ENCODE measurements around the gene PNMA8C. TPM values are rescaled to one million over a fixed set of nuclear protein-coding genes. Genes with fewer than 3 reads are reported as not detected.

PNMA8C gene
- total RNA-seq = under 1 TPM in 2 of 3 donors, not detected in 1; 0.59 to 0.98 TPM

DNA sequence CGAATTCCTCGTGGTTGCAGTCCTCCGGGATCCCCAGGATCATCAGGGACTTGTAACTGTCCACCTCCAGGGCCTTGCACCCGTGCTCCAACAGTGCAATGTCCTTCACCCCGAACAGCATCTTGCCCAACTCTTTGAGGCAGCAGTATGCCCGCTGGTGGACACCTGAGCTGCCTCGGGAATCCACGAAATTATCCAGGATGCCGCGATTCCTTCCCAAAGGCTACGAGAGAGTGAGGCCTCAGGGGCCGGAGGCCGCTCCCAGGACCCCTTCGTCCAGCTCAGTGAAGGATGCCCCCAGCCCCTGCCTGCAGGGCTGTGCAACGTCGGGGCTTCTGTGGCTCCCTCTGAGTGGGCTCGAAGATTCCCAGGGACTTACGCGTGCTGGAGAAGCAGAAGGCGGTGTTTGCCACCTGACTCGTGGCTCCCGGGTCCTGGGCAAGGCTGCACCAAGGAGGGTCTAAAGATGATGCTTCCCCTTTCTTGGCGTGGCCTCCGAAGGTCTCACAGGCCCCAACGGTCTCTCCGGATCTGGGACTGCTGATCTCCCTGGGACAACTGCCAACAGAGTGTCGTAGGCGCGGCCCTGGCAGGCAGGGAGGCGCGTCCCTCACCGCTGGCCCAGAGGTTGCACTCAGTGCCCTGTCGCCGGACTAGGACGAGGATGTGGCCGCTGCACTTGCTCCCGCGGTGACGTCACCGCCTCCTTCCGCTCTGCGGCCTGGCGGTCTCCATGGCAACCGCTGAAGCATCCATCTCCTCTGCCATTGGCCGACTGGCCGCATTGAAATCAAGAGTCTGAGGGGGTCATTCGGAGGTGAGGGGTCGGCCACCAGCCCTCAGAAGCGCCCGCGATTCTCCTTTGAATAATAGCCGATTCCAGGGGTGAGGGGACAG is at the start of gene PNMA8C:
Gene PNMA8C (minus strand): TSS at position 698 of the 897 bp plus-strand sequence. CDS start 577 bp downstream, at position 121.
- no peaks in the 10 kb centered on the region for H3K27me3 ChIP-seq
- DNase-seq (ENCODE audit: low spot score in 2 of 2) = peak in 1 of 2 donors; percentile 73
- peak within 1 kb of the TSS in 2 of 3 donors; percentile 50 to 59 for H3K4me3 ChIP-seq
- intact Hi-C loops (cut with DNase I; ENCODE audit: low total_unique reads) = no loop called here
- H3K36me3 ChIP-seq = no peaks in the 10 kb centered on the region
- no peaks in the 10 kb centered on the region for H3K9me3 ChIP-seq
- no peak for TF ChIP-seq POLR2AphosphoS5 (IDR thresholded peaks at IDR 0.05)
- TF ChIP-seq, protein P1, sequence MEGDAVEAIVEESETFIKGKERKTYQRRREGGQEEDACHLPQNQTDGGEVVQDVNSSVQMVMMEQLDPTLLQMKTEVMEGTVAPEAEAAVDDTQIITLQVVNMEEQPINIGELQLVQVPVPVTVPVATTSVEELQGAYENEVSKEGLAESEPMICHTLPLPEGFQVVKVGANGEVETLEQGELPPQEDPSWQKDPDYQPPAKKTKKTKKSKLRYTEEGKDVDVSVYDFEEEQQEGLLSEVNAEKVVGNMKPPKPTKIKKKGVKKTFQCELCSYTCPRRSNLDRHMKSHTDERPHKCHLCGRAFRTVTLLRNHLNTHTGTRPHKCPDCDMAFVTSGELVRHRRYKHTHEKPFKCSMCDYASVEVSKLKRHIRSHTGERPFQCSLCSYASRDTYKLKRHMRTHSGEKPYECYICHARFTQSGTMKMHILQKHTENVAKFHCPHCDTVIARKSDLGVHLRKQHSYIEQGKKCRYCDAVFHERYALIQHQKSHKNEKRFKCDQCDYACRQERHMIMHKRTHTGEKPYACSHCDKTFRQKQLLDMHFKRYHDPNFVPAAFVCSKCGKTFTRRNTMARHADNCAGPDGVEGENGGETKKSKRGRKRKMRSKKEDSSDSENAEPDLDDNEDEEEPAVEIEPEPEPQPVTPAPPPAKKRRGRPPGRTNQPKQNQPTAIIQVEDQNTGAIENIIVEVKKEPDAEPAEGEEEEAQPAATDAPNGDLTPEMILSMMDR (IDR thresholded peaks at IDR 0.05) = no peak
- no peak for TF ChIP-seq POLR2A (IDR thresholded peaks at IDR 0.05)
- H3K4me1 ChIP-seq = peaks cover 0 to 3% of the 10 kb centered on the region in 2 donors
- peak within 1 kb of the TSS in 1 of 2 donors; percentile 16 for H3K27ac ChIP-seq

DNA sequence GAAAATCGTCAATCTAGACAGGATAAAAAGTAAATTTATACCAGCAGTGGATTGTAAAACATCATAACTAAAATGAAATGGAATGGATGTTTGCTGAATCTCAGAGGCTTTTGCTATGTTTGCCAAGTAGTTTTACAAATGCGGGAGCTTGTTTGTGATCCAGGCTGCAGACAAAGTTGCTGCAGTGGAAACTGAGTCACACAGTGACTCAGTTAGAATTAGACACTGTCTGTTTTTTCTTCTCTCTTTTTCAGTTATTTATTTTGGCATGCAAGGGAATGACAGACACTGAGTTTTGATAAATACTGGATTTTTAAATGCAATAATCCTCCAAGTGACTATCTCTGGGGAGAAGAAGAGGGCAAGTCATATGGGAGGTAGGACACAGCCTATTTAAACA is 47.2 kb upstream of the PNMA8C start:
- Histone ChIP-seq H3K4me3 (no peak overlapping the region), H3K4me1 (peaks cover 0 to 6% of the 10 kb centered on the region in 2 donors), H3K36me3 (no peaks in the 10 kb centered on the region), H3K27ac (no peak overlapping the region), H3K27me3 (no peaks in the 10 kb centered on the region), H3K9me3 (no peaks in the 10 kb centered on the region)
- DNase-seq (ENCODE audit: low spot score in 2 of 2) = no peak
- TF ChIP-seq POLR2AphosphoS5 (IDR thresholded peaks at IDR 0.05) = no peak
- TF ChIP-seq, protein P1 (IDR thresholded peaks at IDR 0.05) = no peak
- TF ChIP-seq POLR2A (IDR thresholded peaks at IDR 0.05) = no peak
- intact Hi-C loops (cut with DNase I; ENCODE audit: low total_unique reads) = no loop called here

DNA sequence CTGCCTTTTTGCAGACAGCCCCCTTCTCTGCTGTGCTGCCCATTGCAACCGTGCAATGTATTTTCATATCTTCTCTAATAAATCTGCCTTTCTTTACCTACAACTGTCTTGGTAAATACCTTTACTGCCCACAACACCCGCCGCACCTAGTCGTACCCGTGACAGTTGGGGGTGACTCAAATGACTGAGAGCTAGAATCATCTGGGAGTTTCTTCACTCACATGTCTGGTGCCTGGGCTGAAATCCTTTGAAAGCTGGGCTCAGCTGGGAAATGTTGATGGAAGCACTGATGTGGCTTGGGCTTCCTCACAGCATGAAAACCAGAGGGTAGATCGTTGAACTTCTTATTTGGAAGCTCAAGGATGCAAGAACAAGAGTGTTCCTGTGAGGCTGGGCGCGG is 45.5 kb upstream of the PNMA8C start:
- Histone ChIP-seq H3K36me3 (no peaks in the 10 kb centered on the region), H3K4me3 (no peak overlapping the region), H3K4me1 (no peaks in the 10 kb centered on the region), H3K9me3 (no peaks in the 10 kb centered on the region), H3K27me3 (no peaks in the 10 kb centered on the region), H3K27ac (peak overlapping the region; percentile 63 to 75)
- intact Hi-C loops (cut with DNase I; ENCODE audit: low total_unique reads) = no loop called here
- no peak for DNase-seq (ENCODE audit: low spot score in 2 of 2)
- TF ChIP-seq POLR2AphosphoS5 (IDR thresholded peaks at IDR 0.05) = no peak
- TF ChIP-seq, protein P1 (IDR thresholded peaks at IDR 0.05) = no peak
- TF ChIP-seq POLR2A (IDR thresholded peaks at IDR 0.05) = no peak

DNA sequence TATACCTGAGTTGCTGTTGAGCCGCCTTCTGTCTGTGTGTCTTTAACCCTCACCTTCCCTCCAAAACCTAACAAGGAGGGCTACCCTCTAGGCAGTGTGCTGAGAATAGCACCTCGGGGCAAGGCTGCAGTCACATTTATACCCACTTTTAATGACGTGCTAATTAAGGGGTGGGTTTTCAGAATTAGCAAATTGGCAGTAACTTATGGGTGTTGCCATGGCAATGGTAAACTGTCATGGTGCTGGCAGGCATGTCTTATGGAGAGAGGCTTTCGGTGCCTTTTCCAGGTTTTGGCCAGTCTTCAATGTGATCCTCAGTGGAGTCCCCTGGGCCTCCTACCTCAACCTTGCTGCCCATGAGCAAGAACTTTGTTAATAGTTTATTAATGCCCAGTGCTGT is 43.9 kb upstream of the PNMA8C start:
- no peaks in the 10 kb centered on the region for H3K27me3 ChIP-seq
- TF ChIP-seq POLR2AphosphoS5 (IDR thresholded peaks at IDR 0.05) (no peak), POLR2A (IDR thresholded peaks at IDR 0.05) (no peak)
- TF ChIP-seq, protein P1 (IDR thresholded peaks at IDR 0.05) = no peak
- H3K36me3 ChIP-seq = no peaks in the 10 kb centered on the region
- H3K4me3 ChIP-seq = no peak overlapping the region
- DNase-seq (ENCODE audit: low spot score in 2 of 2) = no peak
- no peaks in the 10 kb centered on the region for H3K9me3 ChIP-seq
- H3K4me1 ChIP-seq = no peaks in the 10 kb centered on the region
- peak overlapping the region in 1 of 2 donors; percentile 12 for H3K27ac ChIP-seq
- intact Hi-C loops (cut with DNase I; ENCODE audit: low total_unique reads) = no loop called here

Data from breast epithelium (tissue), 4 donors.